Muscle of leg (tissue), 11 donors: ENCODE measurements around the gene CDC14B. TPM values are rescaled to one million over a fixed set of nuclear protein-coding genes. Genes with fewer than 3 reads are reported as not detected.

Experiments
- DNase-seq: peaks from one replicate; pipeline ENCODE4 v3.0.0; 2013
- H3K27ac ChIP-seq: one replicate; pipeline ENCODE4 v1.5.1; 2013; ENCODE audit warnings: mild to moderate bottlenecking, low read length, control low read depth
- H3K27me3 ChIP-seq: one replicate; pipeline ENCODE4 v1.6.1; 2013; ENCODE audit warnings: low read length; ENCODE audit not compliant: control insufficient read depth, insufficient read depth
- H3K36me3 ChIP-seq: one replicate; pipeline ENCODE4 v1.6.1; 2013; ENCODE audit warnings: low read length; ENCODE audit not compliant: control insufficient read depth, insufficient read depth
- H3K4me1 ChIP-seq: one replicate; pipeline ENCODE4 v1.6.1; 2013; ENCODE audit warnings: low read length; ENCODE audit not compliant: control insufficient read depth, insufficient read depth
- H3K4me3 ChIP-seq: one replicate; pipeline ENCODE4 v1.5.1; 2013; ENCODE audit warnings: low read length, control low read depth
- H3K9me3 ChIP-seq: replicated peaks from 2 replicates; pipeline ENCODE4 v1.6.1; 2013; ENCODE audit warnings: low read depth, low read length; ENCODE audit not compliant: control insufficient read depth
- WGBS: methylation state at CpG from one replicate; pipeline ENCODE4 v1.1.5; 2013; ENCODE audit warnings: missing lambda C conversion rate; ENCODE audit not compliant: insufficient coverage; 5-methylcytosine and 5-hydroxymethylcytosine counted together
- polyA plus RNA-seq, 8 donors: library from polyadenylated mRNA; unstranded; fragments of 120-200 nt; gene quantifications; one replicate each; pipeline versions ENCODE4 v1.2.1 to v1.2.3, GENCODE V29; 2013; ENCODE audit warnings: inconsistent platforms in 1 of 8, low replicate concordance in 1 of 8; ENCODE audit not compliant: insufficient read length in 8 of 8, insufficient read depth in 1 of 8
- total RNA-seq: library from RNA; stranded (reverse); fragments of 120-200 nt; gene quantifications from one replicate; pipeline ENCODE4 v1.2.4, GENCODE V29; 2013

The CDC14B gene
- total and polyA plus RNA-seq, 9 donors: 12.9 to 19.0 (median 14.7) TPM

DNA sequence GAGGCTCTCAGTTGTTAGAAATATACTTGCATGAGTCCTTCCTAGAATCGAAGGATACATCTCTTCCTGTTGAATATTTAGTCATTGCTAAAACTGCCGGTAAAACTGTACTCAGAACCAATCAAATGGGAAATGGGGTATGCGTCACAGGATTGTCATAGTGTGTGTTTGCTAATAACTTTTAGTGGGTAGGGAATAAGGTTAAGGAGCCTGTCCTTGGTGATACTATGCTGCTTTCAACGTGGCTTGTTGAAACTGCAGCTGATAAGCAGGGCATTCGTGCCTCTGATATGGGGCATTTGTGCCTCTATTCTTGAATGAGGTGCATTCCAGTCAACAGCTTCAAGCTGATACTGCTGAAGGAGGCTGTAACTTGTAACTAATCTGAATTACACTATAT lies 143.1 kb downstream of the CDC14B start:
- peaks cover 21% of the 10 kb centered on the region for H3K36me3 ChIP-seq
- H3K4me1 ChIP-seq: no peaks in the 10 kb centered on the region
- H3K27me3 ChIP-seq: no peaks in the 10 kb centered on the region
- H3K9me3 ChIP-seq: no peaks in the 10 kb centered on the region
- no peak overlapping the region for H3K27ac ChIP-seq
- no peak overlapping the region for H3K4me3 ChIP-seq
- no peak for DNase-seq
- 92% methylated on average over 3 of the region's 5 CpGs for WGBS

DNA sequence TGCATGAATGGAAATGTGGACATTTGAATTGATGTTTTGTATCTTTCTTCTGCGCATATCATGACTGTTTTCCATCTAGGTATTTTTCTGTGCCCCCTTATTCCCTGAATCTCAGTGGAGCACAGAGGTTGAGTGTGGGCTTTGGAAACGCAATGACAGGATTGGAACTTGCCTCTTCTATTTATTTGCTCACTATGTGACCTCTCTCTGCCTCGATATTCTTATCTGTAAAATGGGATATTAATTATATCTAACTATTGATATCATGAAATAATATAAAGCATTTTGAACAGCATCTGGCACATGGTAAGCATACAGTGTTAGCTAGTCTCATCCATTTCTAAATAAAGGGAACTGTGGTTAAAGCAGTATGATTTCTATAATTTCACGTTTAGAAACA lies 143.6 kb downstream of the CDC14B start:
- no CpG with 5 or more reads among the region's 4 CpGs for WGBS
- Histone ChIP-seq H3K4me3 (no peak overlapping the region), H3K27ac (no peak overlapping the region), H3K9me3 (no peaks in the 10 kb centered on the region), H3K4me1 (no peaks in the 10 kb centered on the region), H3K27me3 (no peaks in the 10 kb centered on the region), H3K36me3 (peaks cover 25% of the 10 kb centered on the region)
- DNase-seq: no peak

DNA sequence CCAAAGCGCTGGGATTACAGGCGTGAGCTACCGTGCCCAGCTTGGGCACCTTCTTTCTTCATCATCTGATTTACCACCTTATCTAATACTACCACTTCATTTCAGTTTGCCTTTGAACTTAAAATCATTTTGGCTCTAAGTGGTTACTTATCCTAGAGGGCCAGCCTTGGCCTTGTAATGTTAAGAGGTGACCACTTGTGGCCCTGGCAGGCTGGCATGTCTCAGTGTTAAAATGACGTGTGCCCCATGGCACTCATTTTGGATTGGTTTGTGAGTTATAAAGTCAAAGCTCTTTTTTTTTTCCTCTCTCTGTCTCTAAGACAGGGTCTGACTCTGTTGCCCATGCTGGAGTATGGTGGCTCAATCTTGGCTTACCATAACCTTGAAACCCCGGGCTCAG lies 151.9 kb downstream of the CDC14B start:
- Histone ChIP-seq H3K27ac (no peak overlapping the region), H3K4me1 (peaks cover 3% of the 10 kb centered on the region), H3K27me3 (no peaks in the 10 kb centered on the region), H3K36me3 (peaks cover 25% of the 10 kb centered on the region), H3K9me3 (no peaks in the 10 kb centered on the region), H3K4me3 (no peak overlapping the region)
- DNase-seq: no peak
- WGBS: 100% methylated on average over 4 of the region's 5 CpGs

DNA sequence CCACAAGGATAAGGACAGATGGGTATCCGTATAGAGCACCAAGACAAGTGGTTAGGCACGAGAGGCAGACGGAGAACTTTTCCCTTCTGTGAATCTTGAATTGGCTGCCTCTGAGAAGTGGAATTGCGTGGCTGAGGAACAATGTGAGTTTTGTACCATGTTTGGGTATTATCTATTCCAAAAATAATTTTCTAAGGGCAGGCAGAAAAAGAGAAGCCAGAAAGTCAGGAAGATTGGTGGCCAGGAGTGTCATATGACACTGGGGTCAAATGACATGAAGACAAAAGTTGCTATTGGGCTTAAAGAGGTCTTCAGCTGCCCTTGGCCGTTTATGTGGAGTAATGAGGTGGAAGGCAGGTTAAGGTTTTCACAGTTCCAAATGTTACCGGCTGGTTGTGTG lies 155.2 kb downstream of the CDC14B start:
- H3K4me3 ChIP-seq: no peak overlapping the region
- peaks cover 3% of the 10 kb centered on the region for H3K36me3 ChIP-seq
- H3K4me1 ChIP-seq: peaks cover 3% of the 10 kb centered on the region
- no peak overlapping the region for H3K27ac ChIP-seq
- H3K9me3 ChIP-seq: no peaks in the 10 kb centered on the region
- WGBS: 57% methylated on average over 4 of the region's 6 CpGs
- DNase-seq: no peak
- H3K27me3 ChIP-seq: no peaks in the 10 kb centered on the region

DNA sequence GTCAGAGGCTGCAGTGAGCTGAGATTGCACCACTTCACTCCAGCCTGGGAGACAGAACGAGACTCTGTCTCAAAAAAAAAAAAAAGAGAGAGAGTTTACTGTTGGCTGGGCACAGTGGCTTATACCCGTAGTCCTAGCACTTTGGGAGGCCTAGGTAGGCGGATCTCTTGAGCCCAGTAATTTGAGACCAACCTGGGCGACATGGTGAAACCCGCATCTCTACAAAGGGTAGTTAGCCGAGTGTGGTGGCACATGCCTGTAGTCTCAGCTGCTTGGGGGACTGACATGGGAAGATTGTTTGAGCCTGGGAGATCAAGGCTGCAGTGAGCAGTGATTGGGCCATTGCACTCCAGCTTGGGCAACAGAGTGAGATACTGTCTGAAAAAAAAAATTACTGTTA lies 157.1 kb downstream of the CDC14B start:
- Histone ChIP-seq H3K36me3 (peaks cover 2% of the 10 kb centered on the region), H3K9me3 (no peaks in the 10 kb centered on the region), H3K27me3 (no peaks in the 10 kb centered on the region), H3K4me3 (no peak overlapping the region), H3K27ac (no peak overlapping the region), H3K4me1 (peaks cover 3% of the 10 kb centered on the region)
- WGBS: 86% methylated on average over 5 of the region's 6 CpGs
- no peak for DNase-seq

DNA sequence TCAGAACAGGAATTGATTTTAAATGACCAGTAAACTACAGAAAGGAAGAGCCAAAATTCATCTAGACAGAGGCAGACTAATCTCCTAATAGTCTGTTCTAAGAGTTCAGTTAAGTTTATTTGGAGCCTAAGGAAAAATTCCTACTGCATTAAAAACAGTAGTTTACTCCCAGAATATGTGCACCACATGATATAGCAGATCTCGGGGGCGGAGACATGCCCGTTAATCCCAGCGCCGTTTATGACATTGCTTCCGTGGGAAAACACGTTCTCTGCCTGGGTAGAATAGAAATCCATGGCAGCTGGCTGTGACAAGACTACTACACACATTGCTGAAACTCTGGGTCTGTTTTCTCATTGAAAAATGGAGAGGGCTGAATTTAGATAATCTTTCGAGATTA lies 158.3 kb downstream of the CDC14B start:
- H3K9me3 ChIP-seq: no peaks in the 10 kb centered on the region
- DNase-seq: no peak
- H3K27ac ChIP-seq: no peak overlapping the region
- H3K36me3 ChIP-seq: peaks cover 2% of the 10 kb centered on the region
- no peak overlapping the region for H3K4me3 ChIP-seq
- WGBS: 77% methylated on average over 5 of the region's 8 CpGs
- no peaks in the 10 kb centered on the region for H3K27me3 ChIP-seq
- H3K4me1 ChIP-seq: peaks cover 3% of the 10 kb centered on the region

DNA sequence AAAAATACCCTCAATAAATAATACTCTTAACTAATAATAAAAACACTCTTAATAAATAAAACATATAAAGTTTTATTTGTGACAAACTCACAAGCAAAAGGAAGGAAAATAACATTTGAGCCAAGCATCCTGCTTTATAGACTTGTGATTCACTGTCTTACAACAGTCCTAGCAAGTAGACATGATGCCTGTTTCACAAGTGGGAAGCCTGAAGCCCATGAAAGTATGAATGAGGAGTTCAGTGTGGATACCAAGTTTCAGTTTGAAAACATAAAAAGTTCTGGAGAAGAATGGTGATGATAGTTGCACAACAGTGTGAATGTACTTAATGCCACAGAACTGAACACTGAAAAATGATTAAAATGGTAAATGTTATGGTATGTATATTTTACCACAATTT lies 158.8 kb downstream of the CDC14B start:
- Histone ChIP-seq H3K4me3 (no peak overlapping the region), H3K27ac (no peak overlapping the region), H3K9me3 (no peaks in the 10 kb centered on the region), H3K27me3 (no peaks in the 10 kb centered on the region), H3K4me1 (peaks cover 3% of the 10 kb centered on the region), H3K36me3 (peaks cover 2% of the 10 kb centered on the region)
- no peak for DNase-seq

DNA sequence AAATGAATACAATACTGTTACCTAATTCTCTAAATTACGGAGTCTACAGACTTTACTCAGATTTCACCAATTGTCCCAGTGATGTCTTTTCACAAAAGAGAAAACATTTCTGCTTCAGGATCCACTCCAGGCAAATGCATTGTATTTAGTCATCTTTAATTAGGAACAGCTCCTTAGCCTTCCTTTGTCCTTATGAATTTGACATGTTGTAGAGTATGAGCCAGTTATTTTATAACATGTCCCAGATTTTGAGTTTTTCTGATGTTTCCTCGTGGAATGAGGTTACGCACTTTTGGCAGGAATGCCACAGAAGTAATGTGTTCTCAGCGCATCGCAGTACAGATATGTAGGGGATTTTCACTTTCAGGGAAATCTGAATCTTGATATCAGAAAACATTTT lies 159.2 kb downstream of the CDC14B start:
- Histone ChIP-seq H3K9me3 (no peaks in the 10 kb centered on the region), H3K27me3 (no peaks in the 10 kb centered on the region), H3K4me1 (peaks cover 3% of the 10 kb centered on the region), H3K4me3 (no peak overlapping the region), H3K27ac (no peak overlapping the region), H3K36me3 (peaks cover 2% of the 10 kb centered on the region)
- no CpG with 5 or more reads among the region's 5 CpGs for WGBS
- DNase-seq: peak; percentile 51

DNA sequence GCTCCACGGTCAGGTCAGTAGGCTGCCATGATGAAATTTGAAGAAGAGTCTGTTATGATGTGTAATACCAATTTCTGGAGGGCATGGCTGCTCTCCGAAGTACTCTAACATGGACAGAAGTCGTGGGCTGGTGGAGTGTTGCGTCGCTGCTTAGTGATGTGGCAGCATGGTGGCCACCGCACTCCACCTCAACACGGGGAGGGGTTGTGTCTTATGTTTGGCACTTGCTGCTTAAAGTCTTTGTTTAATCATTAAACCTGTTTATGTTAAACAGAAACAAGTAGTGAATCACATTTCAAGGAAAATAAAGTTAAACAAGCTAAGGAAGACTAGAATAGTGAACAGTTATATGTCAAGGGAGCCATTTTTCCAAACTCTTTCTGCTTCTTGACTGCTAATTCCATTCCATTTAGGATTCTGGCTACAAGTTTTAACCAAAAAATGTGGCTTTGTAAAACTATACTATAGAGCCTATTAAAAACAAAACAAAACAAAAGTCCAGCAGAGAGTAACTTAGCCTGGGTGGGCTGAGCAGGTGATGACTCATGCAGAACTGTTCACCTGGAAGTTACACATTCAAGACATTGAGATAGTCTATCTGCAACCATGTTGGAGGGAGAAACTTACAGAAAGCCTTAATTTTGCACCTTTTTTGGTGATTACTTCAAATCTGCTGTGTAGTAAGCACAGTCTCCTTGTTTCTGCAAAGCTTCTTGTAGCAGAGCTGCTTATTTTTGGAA lies 160.2 kb downstream of the CDC14B start:
- H3K36me3 ChIP-seq: peaks cover 2% of the 10 kb centered on the region
- no peak for DNase-seq
- no peaks in the 10 kb centered on the region for H3K9me3 ChIP-seq
- no peak overlapping the region for H3K27ac ChIP-seq
- H3K27me3 ChIP-seq: no peaks in the 10 kb centered on the region
- no peak overlapping the region for H3K4me3 ChIP-seq
- peaks cover 1% of the 10 kb centered on the region for H3K4me1 ChIP-seq
- 100% methylated on average over 3 of the region's 7 CpGs for WGBS

DNA sequence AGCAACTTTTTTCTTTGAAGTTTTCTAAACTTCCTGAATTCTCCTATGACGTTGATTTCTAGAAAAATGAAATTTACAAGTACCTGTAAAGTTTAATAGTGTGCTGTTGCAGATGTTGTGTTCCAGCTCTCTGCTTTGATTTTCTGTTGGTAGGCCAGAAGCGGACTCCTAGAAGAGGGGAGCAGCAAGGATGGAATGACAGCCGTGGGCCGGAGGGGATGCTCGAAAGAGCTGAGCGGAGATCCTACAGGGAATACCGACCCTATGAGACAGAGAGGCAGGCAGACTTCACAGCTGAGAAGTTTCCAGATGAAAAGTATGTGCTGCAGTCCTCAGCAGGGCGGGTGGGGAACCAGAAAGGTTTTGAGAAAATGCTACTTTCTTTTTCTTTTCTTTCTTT lies 161.4 kb downstream of the CDC14B start:
- no peak overlapping the region for H3K27ac ChIP-seq
- H3K4me1 ChIP-seq: no peaks in the 10 kb centered on the region
- no peaks in the 10 kb centered on the region for H3K27me3 ChIP-seq
- H3K36me3 ChIP-seq: peaks cover 2% of the 10 kb centered on the region
- H3K4me3 ChIP-seq: no peak overlapping the region
- H3K9me3 ChIP-seq: no peaks in the 10 kb centered on the region
- WGBS: 86% methylated on average over 7 of the region's 8 CpGs
- no peak for DNase-seq

DNA sequence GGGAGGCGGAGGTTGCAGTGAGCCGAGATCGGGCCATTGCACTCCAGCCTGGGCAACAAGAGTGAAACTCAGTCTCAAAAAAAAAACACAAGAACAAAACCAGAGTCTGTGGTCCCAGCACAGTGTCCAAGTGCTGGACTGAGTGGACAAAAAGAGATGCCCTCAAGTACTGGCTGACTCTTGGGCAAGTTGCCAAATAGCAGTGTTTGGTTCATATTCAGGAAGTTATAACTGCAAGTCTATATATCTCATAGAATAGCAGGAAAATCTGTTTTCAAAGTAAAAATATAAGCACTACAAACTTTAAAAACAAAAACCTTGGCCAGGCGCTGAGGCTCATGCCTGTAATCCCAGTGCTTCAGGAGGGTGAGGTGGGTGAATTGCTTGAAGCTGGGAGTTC lies 162.4 kb downstream of the CDC14B start:
- Histone ChIP-seq H3K27me3 (no peaks in the 10 kb centered on the region), H3K27ac (no peak overlapping the region), H3K4me3 (no peak overlapping the region), H3K9me3 (no peaks in the 10 kb centered on the region), H3K4me1 (no peaks in the 10 kb centered on the region), H3K36me3 (peaks cover 2% of the 10 kb centered on the region)
- WGBS: no CpG with 5 or more reads among the region's 4 CpGs
- peak; percentile 26 for DNase-seq
